VCaP (cell line): Measurements from ENCODE around the gene FRK.
"Not testable (repeated sequence)": the region's sequence is repeated elsewhere in the genome, so short reads cannot be mapped to it uniquely, and the experiment has no call there.

Source experiments
- H3K27ac ChIP-seq: fragments of 450-650 bp; 2 replicates; pipeline ENCODE4 v1.5.1; 2017
- TF ChIP-seq, protein P1 (sequence below): fragments of 450-650 bp; conservative IDR thresholded peaks from 2 replicates; pipeline ENCODE4 v1.5.1; 2017; ENCODE audit warnings: mild to moderate bottlenecking, moderate library complexity

Gene FRK

DNA sequence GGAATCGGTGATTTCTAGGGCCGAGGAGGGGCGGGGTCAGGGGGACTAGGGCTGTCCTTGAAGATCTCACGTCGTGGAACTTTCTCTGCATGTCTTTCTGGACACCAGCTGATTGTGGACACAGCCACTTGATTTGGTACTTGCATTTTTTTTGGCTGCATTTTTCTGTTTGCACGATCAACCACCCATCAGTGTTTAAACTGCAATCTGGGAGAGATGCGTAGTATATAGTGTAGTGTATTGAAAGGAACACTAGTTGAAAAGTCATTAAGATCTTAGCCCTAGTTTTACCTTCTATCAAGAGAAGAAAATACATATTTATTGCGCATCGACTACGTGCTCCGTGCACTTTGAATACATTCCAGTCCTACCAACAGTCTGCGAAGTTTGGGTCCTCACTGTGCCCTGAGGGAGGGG is 40.6 kb upstream of the FRK start:
- H3K27ac ChIP-seq = peak overlapping the region; percentile 96
- TF ChIP-seq, protein P1, sequence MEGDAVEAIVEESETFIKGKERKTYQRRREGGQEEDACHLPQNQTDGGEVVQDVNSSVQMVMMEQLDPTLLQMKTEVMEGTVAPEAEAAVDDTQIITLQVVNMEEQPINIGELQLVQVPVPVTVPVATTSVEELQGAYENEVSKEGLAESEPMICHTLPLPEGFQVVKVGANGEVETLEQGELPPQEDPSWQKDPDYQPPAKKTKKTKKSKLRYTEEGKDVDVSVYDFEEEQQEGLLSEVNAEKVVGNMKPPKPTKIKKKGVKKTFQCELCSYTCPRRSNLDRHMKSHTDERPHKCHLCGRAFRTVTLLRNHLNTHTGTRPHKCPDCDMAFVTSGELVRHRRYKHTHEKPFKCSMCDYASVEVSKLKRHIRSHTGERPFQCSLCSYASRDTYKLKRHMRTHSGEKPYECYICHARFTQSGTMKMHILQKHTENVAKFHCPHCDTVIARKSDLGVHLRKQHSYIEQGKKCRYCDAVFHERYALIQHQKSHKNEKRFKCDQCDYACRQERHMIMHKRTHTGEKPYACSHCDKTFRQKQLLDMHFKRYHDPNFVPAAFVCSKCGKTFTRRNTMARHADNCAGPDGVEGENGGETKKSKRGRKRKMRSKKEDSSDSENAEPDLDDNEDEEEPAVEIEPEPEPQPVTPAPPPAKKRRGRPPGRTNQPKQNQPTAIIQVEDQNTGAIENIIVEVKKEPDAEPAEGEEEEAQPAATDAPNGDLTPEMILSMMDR = no peak

DNA sequence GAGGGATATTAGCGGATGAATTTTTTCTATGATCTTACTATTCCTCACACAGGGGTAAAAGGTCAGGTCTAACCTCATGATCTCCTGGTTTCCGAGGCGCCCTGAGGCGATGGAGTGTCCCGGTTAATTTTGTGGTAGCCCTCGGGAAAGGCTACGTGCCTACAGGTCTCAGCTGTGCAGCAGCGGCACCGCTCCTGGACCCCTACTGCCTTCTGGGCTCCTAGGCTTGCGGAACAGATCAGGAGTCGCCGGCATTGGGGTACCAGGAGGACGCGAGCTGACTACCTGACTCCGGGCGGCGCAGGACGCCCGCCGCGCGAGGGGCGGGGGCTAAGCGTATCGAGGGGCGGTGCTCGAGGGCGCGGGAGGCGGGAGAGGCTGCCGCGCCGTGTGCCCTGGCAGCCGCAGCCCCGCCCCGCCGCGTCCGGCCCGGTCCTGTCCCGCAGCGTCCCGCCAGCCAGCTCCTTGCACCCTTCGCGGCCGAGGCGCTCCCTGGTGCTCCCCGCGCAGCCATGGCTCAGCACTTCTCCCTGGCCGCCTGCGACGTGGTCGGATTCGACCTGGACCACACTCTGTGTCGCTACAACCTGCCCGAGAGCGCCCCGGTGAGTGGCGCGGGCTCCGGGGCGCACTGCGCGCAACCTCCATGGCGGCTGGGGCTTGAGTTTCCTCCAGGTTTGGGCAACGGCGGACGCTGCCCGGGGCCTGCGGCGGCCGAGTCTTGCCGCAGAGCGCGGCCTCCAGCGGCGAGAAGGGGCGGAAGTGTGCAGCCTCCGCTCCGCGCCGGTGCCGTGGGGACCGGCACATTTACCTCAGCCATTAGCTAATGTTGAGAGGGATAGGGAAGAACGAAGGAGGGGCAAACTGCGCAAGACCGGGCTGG is 40.0 kb upstream of the FRK start, which contains the start of gene NT5DC1:
Gene NT5DC1 (plus strand): TSS at position 435 of the 883 bp plus-strand sequence. CDS start 78 bp downstream, at position 513.
- TF ChIP-seq, protein P1 = peak; percentile 42

DNA sequence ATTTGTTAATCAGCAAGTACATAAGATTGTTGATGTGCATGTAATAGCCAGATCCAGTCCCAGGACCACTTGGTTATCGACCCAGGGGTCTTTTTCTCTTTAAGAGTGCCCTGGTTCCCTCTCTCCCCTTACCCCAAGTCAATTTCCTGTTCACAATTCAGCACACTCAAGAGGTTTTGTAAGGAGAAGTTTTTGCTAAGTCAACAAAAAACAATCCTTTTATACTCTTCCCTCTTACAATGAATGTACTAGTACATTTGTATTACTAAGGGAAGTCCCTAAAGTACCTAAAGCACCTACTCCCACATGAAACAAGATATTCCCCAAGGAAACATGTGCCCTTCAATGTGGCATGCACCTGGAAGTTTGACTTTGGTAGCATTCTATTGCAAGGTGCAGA is 38.3 kb upstream of the FRK start:
- TF ChIP-seq, protein P1 = no peak
- no peak overlapping the region for H3K27ac ChIP-seq

More for the DNA sequence above, 40.0 kb upstream of the FRK start, which contains the start of gene NT5DC1:
- peak within 1 kb of the TSS; percentile 96 for H3K27ac ChIP-seq

DNA sequence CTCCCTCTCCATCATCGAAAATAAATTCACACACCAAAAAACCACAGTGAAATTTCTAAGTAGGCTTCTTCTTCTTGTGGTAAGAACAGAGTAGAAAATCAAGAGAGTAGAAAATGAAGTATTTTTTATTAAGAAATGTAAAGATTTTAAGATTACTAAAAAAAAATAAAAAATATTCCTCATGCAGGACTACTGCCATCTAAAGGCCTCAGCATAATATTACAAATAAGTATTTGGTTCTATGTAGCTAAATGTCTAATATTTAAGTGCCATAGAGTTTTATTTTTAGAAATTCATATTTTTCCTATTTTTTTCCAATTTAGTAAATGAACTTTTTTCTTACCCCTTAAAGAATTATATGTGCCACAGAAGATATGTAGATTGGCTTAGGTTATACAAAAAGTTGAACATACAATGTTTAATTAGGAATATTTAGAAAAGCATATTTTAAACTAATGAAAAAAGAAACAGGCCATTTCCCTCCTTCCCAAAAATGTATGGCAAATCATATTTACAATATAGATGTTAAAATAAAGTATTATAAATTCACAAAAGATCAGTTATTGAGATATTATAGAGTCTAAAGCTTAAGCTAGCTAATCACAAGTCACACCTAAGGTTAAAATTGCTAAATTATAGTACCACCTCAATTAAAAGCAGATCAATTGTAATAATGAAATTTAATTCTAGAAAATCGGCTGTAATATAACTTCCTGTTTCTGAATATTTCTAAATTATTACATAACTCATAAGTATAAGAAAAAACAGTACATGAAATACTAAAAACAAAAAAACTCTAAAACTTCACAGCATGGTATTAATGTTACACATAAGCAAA is 36.5 kb upstream of the FRK start:
- no peak overlapping the region for H3K27ac ChIP-seq
- TF ChIP-seq, protein P1 = peak; percentile 83

DNA sequence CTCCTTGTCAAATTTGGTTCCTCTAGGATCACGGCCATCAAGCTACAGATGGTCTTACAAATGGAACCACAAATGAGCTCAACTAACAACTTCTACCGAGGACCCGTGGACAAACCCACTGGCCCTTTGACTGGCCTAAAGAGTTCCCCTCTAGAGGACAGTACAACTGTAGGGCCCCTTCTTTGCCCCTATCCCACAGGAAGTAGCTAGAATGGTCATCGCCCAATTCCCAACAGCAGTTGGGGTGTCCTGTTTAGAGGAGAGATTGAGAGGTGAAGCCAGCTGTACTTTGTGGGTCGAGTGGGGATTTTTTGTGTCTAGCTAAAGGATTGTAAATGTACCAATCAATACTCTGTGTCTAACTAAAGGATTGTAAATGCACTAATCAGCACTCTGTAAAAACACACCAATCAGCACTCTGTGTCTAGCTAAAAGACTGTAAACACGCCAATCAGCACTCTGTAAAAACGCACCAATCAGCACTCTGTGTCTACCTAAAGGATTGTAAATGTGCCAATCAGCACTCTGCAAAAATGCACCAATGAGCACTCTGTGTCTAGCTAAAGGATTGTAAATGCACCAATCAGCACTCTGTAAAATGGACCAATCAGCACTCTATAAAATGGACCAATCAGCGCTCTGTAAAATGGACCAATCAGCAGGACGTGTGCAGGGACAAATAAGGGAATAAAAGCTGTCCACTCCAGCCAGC is 35.5 kb upstream of the FRK start:
- not testable (repeated sequence) for H3K27ac ChIP-seq

DNA sequence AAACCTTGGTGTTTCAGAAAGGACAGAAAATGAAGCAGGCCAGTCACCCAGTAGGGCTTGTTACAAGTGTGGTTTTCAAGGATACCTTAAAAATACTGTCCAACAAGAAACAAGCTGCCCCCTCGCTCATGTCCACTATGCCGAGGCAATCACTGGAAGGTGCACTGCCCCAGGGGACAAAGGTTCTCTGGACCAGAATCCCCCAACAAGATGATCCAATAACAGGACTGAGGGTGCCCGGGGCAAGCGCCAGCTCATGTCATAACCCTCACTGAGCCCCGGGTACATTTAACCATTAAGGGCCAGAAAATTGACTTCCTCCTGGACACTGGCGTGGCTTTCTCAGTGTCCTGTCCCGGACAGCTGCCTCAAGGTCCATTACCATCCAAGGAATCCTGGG is 33.4 kb upstream of the FRK start:
- TF ChIP-seq, protein P1 = no peak
- no peak overlapping the region for H3K27ac ChIP-seq

DNA sequence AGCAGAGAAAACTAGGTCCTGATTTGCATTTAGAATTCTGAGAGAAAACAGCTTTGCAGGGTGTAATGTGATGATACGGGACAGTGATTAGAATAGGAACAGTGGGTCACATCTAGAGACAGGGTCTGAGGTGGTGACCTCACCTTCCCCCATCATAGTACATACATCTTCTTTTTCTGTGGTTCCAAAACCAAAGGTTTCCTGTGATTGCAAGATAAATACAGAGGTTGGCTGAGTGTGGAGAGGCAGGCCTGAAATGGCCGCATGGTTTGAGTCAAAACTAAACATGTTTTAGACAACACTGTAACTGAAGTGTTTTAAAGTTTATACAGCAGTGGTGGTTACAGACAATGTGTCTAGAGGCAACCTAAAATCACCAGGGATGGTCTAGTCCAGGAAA is 29.6 kb upstream of the FRK start:
- TF ChIP-seq, protein P1 = no peak
- H3K27ac ChIP-seq = no peak overlapping the region
